C4-2B (cell line): ENCODE results near the gene MYH6.
"Not testable (repeated sequence)": the region's sequence is repeated elsewhere in the genome, so short reads cannot be mapped to it uniquely, and the experiment has no call there.

ENCODE experiments used
- H3K27ac ChIP-seq: fragments of 450-650 bp; 2 replicates; pipeline ENCODE4 v1.5.1; 2017
- CTCF ChIP-seq: fragments of 450-650 bp; conservative IDR thresholded peaks from 2 replicates; pipeline ENCODE4 v1.5.1; 2017; ENCODE audit warnings: mild to moderate bottlenecking
- ZFX ChIP-seq: fragments of 450-650 bp; IDR thresholded peaks from 2 replicates; pipeline ENCODE4 v1.6.1; 2017

The MYH6 gene

GRCh38 chr14:23428686-23429495, 20.8 kb upstream of the MYH6 start:
- no peak overlapping the region for H3K27ac ChIP-seq
- no peak for TF ChIP-seq ZFX

GRCh38 chr14:23425798-23426197, 17.7 kb upstream of the MYH6 start:
- not testable (repeated sequence) for H3K27ac ChIP-seq

- TF ChIP-seq CTCF (no peak), ZFX (no peak)
- no peak overlapping the region for H3K27ac ChIP-seq
Measured at GRCh38 chr14:23425169-23425568, 17.1 kb upstream of the MYH6 start.

GRCh38 chr14:23423657-23424056, 15.6 kb upstream of the MYH6 start:
- TF ChIP-seq ZFX (no peak), CTCF (no peak)
- H3K27ac ChIP-seq: no peak overlapping the region

GRCh38 chr14:23421594-23421993, 13.5 kb upstream of the MYH6 start:
- TF ChIP-seq ZFX (no peak), CTCF (no peak)
- no peak overlapping the region for H3K27ac ChIP-seq

GRCh38 chr14:23419646-23420045, 11.6 kb upstream of the MYH6 start:
- not testable (repeated sequence) for H3K27ac ChIP-seq

GRCh38 chr14:23418021-23418420, 9.9 kb upstream of the MYH6 start:
- no peak for TF ChIP-seq CTCF
- no peak for TF ChIP-seq ZFX
- no peak overlapping the region for H3K27ac ChIP-seq

GRCh38 chr14:23417269-23417668, 9.2 kb upstream of the MYH6 start:
- not testable (repeated sequence) for H3K27ac ChIP-seq

- TF ChIP-seq CTCF: no peak
- TF ChIP-seq ZFX: no peak
- no peak overlapping the region for H3K27ac ChIP-seq
Measured at GRCh38 chr14:23416801-23417200, 8.7 kb upstream of the MYH6 start.
